ENCODE results near the gene NOP10.

DNA sequence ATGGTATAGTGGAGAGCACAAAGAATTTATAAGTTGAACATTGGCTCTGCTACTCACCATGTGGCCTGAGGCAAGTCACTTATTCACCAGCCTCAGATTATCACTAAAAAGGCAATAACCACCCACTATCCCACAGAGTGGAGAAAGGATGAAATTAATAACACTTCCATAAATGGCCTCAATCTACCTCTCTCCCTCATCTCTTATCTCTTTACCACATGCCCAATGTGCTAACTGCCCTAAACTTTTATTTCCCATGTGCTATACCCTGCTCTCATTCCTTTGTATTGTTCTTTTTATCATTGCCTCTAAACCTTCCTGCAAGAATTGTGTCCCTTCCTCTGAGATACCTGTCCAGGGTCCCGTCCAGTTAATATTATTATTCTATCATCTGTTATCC is 31.4 kb downstream of the NOP10 start:
- no peak for TF ChIP-seq POLR2AphosphoS5 (IDR thresholded peaks at IDR 0.05; ENCODE audit: low read depth, low read length)
- TF ChIP-seq, protein P1, sequence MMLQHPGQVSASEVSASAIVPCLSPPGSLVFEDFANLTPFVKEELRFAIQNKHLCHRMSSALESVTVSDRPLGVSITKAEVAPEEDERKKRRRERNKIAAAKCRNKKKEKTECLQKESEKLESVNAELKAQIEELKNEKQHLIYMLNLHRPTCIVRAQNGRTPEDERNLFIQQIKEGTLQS (IDR thresholded peaks at IDR 0.05; ENCODE audit: insufficient read depth, low read depth, low read length): no peak
- no peak for TF ChIP-seq TBP (IDR thresholded peaks at IDR 0.05; ENCODE audit: low read depth, low read length)
- TF ChIP-seq POLR2A (IDR thresholded peaks at IDR 0.05; ENCODE audit: control extremely low read depth in 1 of 2, low read depth in 2 of 2, low read length in 2 of 2): no peak
- TF ChIP-seq, protein P2, sequence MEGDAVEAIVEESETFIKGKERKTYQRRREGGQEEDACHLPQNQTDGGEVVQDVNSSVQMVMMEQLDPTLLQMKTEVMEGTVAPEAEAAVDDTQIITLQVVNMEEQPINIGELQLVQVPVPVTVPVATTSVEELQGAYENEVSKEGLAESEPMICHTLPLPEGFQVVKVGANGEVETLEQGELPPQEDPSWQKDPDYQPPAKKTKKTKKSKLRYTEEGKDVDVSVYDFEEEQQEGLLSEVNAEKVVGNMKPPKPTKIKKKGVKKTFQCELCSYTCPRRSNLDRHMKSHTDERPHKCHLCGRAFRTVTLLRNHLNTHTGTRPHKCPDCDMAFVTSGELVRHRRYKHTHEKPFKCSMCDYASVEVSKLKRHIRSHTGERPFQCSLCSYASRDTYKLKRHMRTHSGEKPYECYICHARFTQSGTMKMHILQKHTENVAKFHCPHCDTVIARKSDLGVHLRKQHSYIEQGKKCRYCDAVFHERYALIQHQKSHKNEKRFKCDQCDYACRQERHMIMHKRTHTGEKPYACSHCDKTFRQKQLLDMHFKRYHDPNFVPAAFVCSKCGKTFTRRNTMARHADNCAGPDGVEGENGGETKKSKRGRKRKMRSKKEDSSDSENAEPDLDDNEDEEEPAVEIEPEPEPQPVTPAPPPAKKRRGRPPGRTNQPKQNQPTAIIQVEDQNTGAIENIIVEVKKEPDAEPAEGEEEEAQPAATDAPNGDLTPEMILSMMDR (IDR thresholded peaks at IDR 0.05; ENCODE audit: control extremely low read depth in 1 of 3, insufficient read depth in 1 of 3, low read depth in 1 of 3, low read length in 3 of 3): no peak
- TF ChIP-seq, protein P3, sequence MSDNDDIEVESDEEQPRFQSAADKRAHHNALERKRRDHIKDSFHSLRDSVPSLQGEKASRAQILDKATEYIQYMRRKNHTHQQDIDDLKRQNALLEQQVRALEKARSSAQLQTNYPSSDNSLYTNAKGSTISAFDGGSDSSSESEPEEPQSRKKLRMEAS (IDR thresholded peaks at IDR 0.05): no peak
- no peak for TF ChIP-seq SP1 (IDR thresholded peaks at IDR 0.05; ENCODE audit: low read depth, low read length)
- TF ChIP-seq CEBPB (IDR thresholded peaks at IDR 0.05; ENCODE audit: low read depth, low read length): no peak
- TF ChIP-seq ASH2L (IDR thresholded peaks at IDR 0.05; ENCODE audit: low read length): no peak
- no peak for TF ChIP-seq CBX5 (IDR thresholded peaks at IDR 0.05; ENCODE audit: low read depth, low read length)
- no peak for TF ChIP-seq JUND (IDR thresholded peaks at IDR 0.05; ENCODE audit: low read length)
- TF ChIP-seq POU5F1 (IDR thresholded peaks at IDR 0.05; ENCODE audit: low read depth, low read length): no peak
- TF ChIP-seq TCF12 (IDR thresholded peaks at IDR 0.05; ENCODE audit: low read depth, low read length): no peak
- TF ChIP-seq RBBP5 (IDR thresholded peaks at IDR 0.05; ENCODE audit: borderline replicate concordance, low read depth, low read length): no peak

Measured in H1 (cell line).